GM18517 (cell line): ENCODE measurements around the gene TXLNB.

Experiments used
- ATAC-seq: cut with Tn5 transposase; IDR thresholded peaks from one replicate; pipeline ENCODE4 v1.9.1; 2021; ENCODE audit warnings: mild to moderate bottlenecking, moderate library complexity; ENCODE audit not compliant: unreplicated experiment

The TXLNB gene

GRCh38 chr6:139291813-139292619 is at the start of gene TXLNB:
TSS of gene TXLNB (minus strand) at chr6:139291998. CDS start at chr6:139288899, 3,099 bp downstream.
- ATAC-seq, result peak; percentile 71

GRCh38 chr6:139341060-139341459 is 49.3 kb upstream of the TXLNB start:
- ATAC-seq, result no peak

- ATAC-seq, result no peak
Observed at GRCh38 chr6:139338795-139339194, 47.0 kb upstream of the TXLNB start.

GRCh38 chr6:139337830-139338229 is 46.0 kb upstream of the TXLNB start:
- no peak for ATAC-seq

- no peak for ATAC-seq
Observed at GRCh38 chr6:139337001-139337400, 45.2 kb upstream of the TXLNB start.

- no peak for ATAC-seq
Observed at GRCh38 chr6:139336488-139336887, 44.7 kb upstream of the TXLNB start.

GRCh38 chr6:139335447-139336210 is 43.8 kb upstream of the TXLNB start:
- ATAC-seq, result no peak

- ATAC-seq, result no peak
Observed at GRCh38 chr6:139334806-139335446, 43.1 kb upstream of the TXLNB start.

GRCh38 chr6:139330826-139331500 is 39.2 kb upstream of the TXLNB start:
- ATAC-seq, result no peak

- ATAC-seq, result no peak
Observed at GRCh38 chr6:139330306-139330705, 38.5 kb upstream of the TXLNB start.

GRCh38 chr6:139329224-139329623 is 37.4 kb upstream of the TXLNB start:
- ATAC-seq, result no peak

GRCh38 chr6:139327038-139327437 is 35.2 kb upstream of the TXLNB start:
- ATAC-seq, result peak; percentile 50

GRCh38 chr6:139325686-139326085 is 33.9 kb upstream of the TXLNB start:
- no peak for ATAC-seq

- ATAC-seq, result peak; percentile 52
Observed at GRCh38 chr6:139325125-139325524, 33.3 kb upstream of the TXLNB start.

- ATAC-seq, result no peak
Observed at GRCh38 chr6:139324301-139324555, 32.4 kb upstream of the TXLNB start.

- ATAC-seq, result peak; percentile 36
Observed at GRCh38 chr6:139323511-139324300, 31.9 kb upstream of the TXLNB start.

- no peak for ATAC-seq
Observed at GRCh38 chr6:139320081-139320480, 28.3 kb upstream of the TXLNB start.

GRCh38 chr6:139316622-139317317 is 25.0 kb upstream of the TXLNB start:
- ATAC-seq, result no peak

- ATAC-seq, result no peak
Observed at GRCh38 chr6:139313784-139314545, 22.2 kb upstream of the TXLNB start.
